HCT116 (cell line): ENCODE data around the gene SEMA6A. TPM values are rescaled to one million over a fixed set of nuclear protein-coding genes. Genes with fewer than 3 reads are reported as not detected.

Experiments
- ATAC-seq: fragments of 200-7000 bp; cut with Tn5 transposase; 2 replicates; pipeline ENCODE4 v1.9.1; 2020; ENCODE audit warnings: mild to moderate bottlenecking, moderate library complexity
- BruUV-seq: library from RNA; stranded (reverse); fragments of 400-500 nt; replicated peaks from 2 replicates; lab custom pipeline; 2021; lab: Mats Ljungman, UMichigan
- CTCF ChIA-PET: fragments of 300-600 bp; sonication (Branson Sonifier 250); formaldehyde crosslinking; loops from one replicate; lab custom pipeline; 2021; ENCODE audit warnings: antibody characterized with exemption; lab: Charles Lee
- POLR2A ChIA-PET: fragments of 300-600, 350-600 bp; sonication (Branson Sonifier 250); formaldehyde crosslinking; loops from one replicate; lab custom pipeline; 2021; ENCODE audit warnings: antibody characterized with exemption; lab: Charles Lee
- RAD21 ChIA-PET, 2 experiments: fragments of 300-600 bp; sonication (Branson Sonifier 250); formaldehyde crosslinking; loops; one replicate each; lab custom pipeline; 2023; ENCODE audit warnings: low total read pairs in 2 of 2; ENCODE audit not compliant: uncharacterized antibody in 2 of 2, unreplicated experiment in 2 of 2, low non-redundant PET in 1 of 2; lab: Charles Lee
- DNase-seq: peaks from one replicate; pipeline ENCODE4 v3.0.0-alpha.2; 2010; ENCODE audit warnings: low read depth, low spot score
- H2AFZ ChIP-seq: fragments of 200-600 bp; shearing (Covaris generic), sonication (generic); 2 replicates; pipeline ENCODE4 v1.6.1; 2017; ENCODE audit warnings: low read depth, mixed run types, mixed read lengths, antibody characterized with exemption, low read length; ENCODE audit not compliant: poor library complexity, severe bottlenecking
- H3K27ac ChIP-seq: 2 replicates; pipeline ENCODE4 v1.5.1; 2012; ENCODE audit warnings: low read depth, low read length
- H3K27me3 ChIP-seq: fragments of 200-600 bp; sonication (generic); 2 replicates; pipeline ENCODE4 v1.6.1; 2016; ENCODE audit warnings: mixed run types, low read length, mixed read lengths; ENCODE audit not compliant: insufficient read depth
- H3K36me3 ChIP-seq, 2 experiments: fragments of 200-500 bp in 1 of 2; fragments of 200-600 bp in 1 of 2; sonication (Bioruptor generic) in 1 of 2; sonication (generic) in 1 of 2; 2 replicates each; pipeline versions ENCODE4 v1.5.1 to v1.6.1; 2014 to 2016; ENCODE audit warnings: low read length in 2 of 2, inconsistent platforms in 1 of 2, mixed read lengths in 1 of 2, mixed run types in 1 of 2; ENCODE audit not compliant: insufficient read depth in 2 of 2, control insufficient read depth in 1 of 2
- H3K4me1 ChIP-seq, 2 experiments: fragments of 200-600 bp in 1 of 2; sonication (generic) in 1 of 2; 2 replicates each; pipeline versions ENCODE4 v1.5.1 to v1.6.1; 2012 to 2017; ENCODE audit warnings: low read length in 2 of 2, inconsistent platforms in 1 of 2, mild to moderate bottlenecking in 1 of 2, mixed read lengths in 1 of 2, mixed run types in 1 of 2, moderate library complexity in 1 of 2; ENCODE audit not compliant: insufficient read depth in 2 of 2, control insufficient read depth in 1 of 2
- H3K4me2 ChIP-seq: fragments of 200-600 bp; sonication (generic); 2 replicates; pipeline ENCODE4 v1.6.1; 2017; ENCODE audit warnings: mixed run types, low read length, mixed read lengths
- H3K4me3 ChIP-seq, 2 experiments: fragments of 200-600 bp in 1 of 2; sonication (generic) in 1 of 2; replicated peaks in 1 of 2; 2 replicates each; pipeline ENCODE4 v1.5.1; 2011 to 2016; ENCODE audit warnings: low read length in 2 of 2, control low read depth in 1 of 2, low read depth in 1 of 2, mild to moderate bottlenecking in 1 of 2, mixed read lengths in 1 of 2, mixed run types in 1 of 2
- H3K79me2 ChIP-seq: fragments of 200-600 bp; sonication (generic); 2 replicates; pipeline ENCODE4 v1.6.1; 2017; ENCODE audit warnings: mild to moderate bottlenecking, mixed run types, low read length, moderate library complexity, mixed read lengths; ENCODE audit not compliant: insufficient read depth
- H3K9ac ChIP-seq: fragments of 200-600 bp; sonication (generic); 2 replicates; pipeline ENCODE4 v1.6.1; 2016; ENCODE audit warnings: low read length, mixed read lengths
- H3K9me2 ChIP-seq: fragments of 200-600 bp; sonication (generic), shearing (Covaris generic); 2 replicates; pipeline ENCODE4 v1.6.1; 2017; ENCODE audit warnings: mixed run types, mild to moderate bottlenecking, moderate library complexity; ENCODE audit not compliant: insufficient read depth
- H3K9me3 ChIP-seq, 2 experiments: fragments of 200-500 bp in 1 of 2; fragments of 200-600 bp in 1 of 2; sonication (Bioruptor generic) in 1 of 2; sonication (generic) in 1 of 2; 2 replicates each; pipeline ENCODE4 v1.6.1; 2014 to 2017; ENCODE audit warnings: low read length in 2 of 2, mixed read lengths in 2 of 2, inconsistent platforms in 1 of 2, low read depth in 1 of 2, mild to moderate bottlenecking in 1 of 2, mixed run types in 1 of 2, moderate library complexity in 1 of 2; ENCODE audit not compliant: control insufficient read depth in 1 of 2, insufficient read depth in 1 of 2
- H4K20me1 ChIP-seq: fragments of 200-600 bp; sonication (generic), shearing (Covaris generic); 2 replicates; pipeline ENCODE4 v1.6.1; 2017; ENCODE audit warnings: mixed run types, mild to moderate bottlenecking, moderate library complexity; ENCODE audit not compliant: insufficient read depth
- CTCF ChIP-seq, 3 experiments: fragments of 200-600 bp in 1 of 3; sonication (generic) in 1 of 3; IDR thresholded peaks in 2 of 3; conservative IDR thresholded peaks in 1 of 3; 2 replicates each; pipeline ENCODE4 v1.5.1; 2012 to 2017; ENCODE audit warnings: low read depth in 2 of 3, low read length in 2 of 3, antibody characterized with exemption in 1 of 3, borderline replicate concordance in 1 of 3, control low read depth in 1 of 3, mild to moderate bottlenecking in 1 of 3, mixed read lengths in 1 of 3, mixed run types in 1 of 3, moderate library complexity in 1 of 3; ENCODE audit not compliant: insufficient read depth in 1 of 3
- ELF1 ChIP-seq: IDR thresholded peaks from 2 replicates; pipeline ENCODE4 v1.6.1; 2012; ENCODE audit warnings: low read depth, borderline replicate concordance
- EZH2phosphoT487 ChIP-seq: fragments of 200-600 bp; IDR thresholded peaks from 2 replicates; pipeline ENCODE4 v1.6.1; 2018; ENCODE audit warnings: antibody characterized with exemption, borderline replicate concordance
- JUND ChIP-seq: IDR thresholded peaks from 2 replicates; pipeline ENCODE4 v1.6.1; 2012
- MAX ChIP-seq: IDR thresholded peaks from 2 replicates; pipeline ENCODE4 v1.6.1; 2012
- POLR2A ChIP-seq: IDR thresholded peaks from 2 replicates; pipeline ENCODE4 v1.7.0; 2011; ENCODE audit warnings: borderline replicate concordance; ENCODE audit not compliant: insufficient read depth, insufficient read length; ENCODE audit errors: extremely low read depth
- SP1 ChIP-seq: IDR thresholded peaks from 2 replicates; pipeline ENCODE4 v1.6.1; 2012; ENCODE audit warnings: low read depth
- SRF ChIP-seq: IDR thresholded peaks from 2 replicates; pipeline ENCODE4 v1.6.1; 2012; ENCODE audit warnings: low read depth
- ZBTB33 ChIP-seq: IDR thresholded peaks from 2 replicates; pipeline ENCODE4 v1.6.1; 2011; ENCODE audit warnings: mild to moderate bottlenecking, low read length, moderate library complexity; ENCODE audit not compliant: insufficient replicate concordance; ENCODE audit errors: extremely low read depth
- ZFX ChIP-seq: fragments of 450-650 bp; IDR thresholded peaks from 2 replicates; pipeline ENCODE4 v1.6.1; 2017
- ZNF274 ChIP-seq: fragments of 200-500 bp; sonication (Bioruptor generic); IDR thresholded peaks from 2 replicates; pipeline ENCODE4 v1.6.1; 2014; ENCODE audit warnings: mild to moderate bottlenecking, low read depth, low read length, inconsistent platforms
- intact Hi-C: fragments of 100-400 bp; cut with micrococcal nuclease; formaldehyde crosslinking; loops from 2 replicates; pipeline ENCODE4 v1.10.0; 2022
- total RNA-seq: library from RNA; stranded (reverse); gene quantifications from one replicate; pipeline ENCODE4 v1.2.1, GENCODE V29; 2021; ENCODE audit not compliant: unreplicated experiment

Gene SEMA6A
- total RNA-seq, 1 experiment from 2014 or later, result 6.7 TPM

- no peak for TF ChIP-seq CTCF (IDR thresholded peaks at IDR 0.05 in 2 of 3, conservative IDR thresholded peaks at IDR 0.05 in 1 of 3; ENCODE audit: borderline replicate concordance in 1 of 3, insufficient read depth in 1 of 3, low read depth in 2 of 3, low read length in 2 of 3)
- TF ChIP-seq ZFX, result no peak
- TF ChIP-seq SRF, result no peak
- TF ChIP-seq, all 23 proteins: peak for 0
These were observed 155.4 kb downstream of the SEMA6A start (continued) for GRCh38 chr5:116419258-116419657.

GRCh38 chr5:116418774-116419173 lies 155.8 kb downstream of the SEMA6A start:
- no peak for TF ChIP-seq MAX
- intact Hi-C loops, result no loop called here
- Histone ChIP-seq H3K27me3 (no peaks in the 10 kb centered on the region), H3K36me3 (no peaks in the 10 kb centered on the region; a peak in 1 of 4 replicates), H3K27ac (no peak overlapping the region), H3K9me3 (no peaks in the 10 kb centered on the region), H3K9ac (no peak overlapping the region), H3K4me2 (no peak overlapping the region), H4K20me1 (no peaks in the 10 kb centered on the region), H3K4me3 (no peak overlapping the region), H3K79me2 (no peaks in the 10 kb centered on the region), H3K4me1 (no peaks in the 10 kb centered on the region), H3K9me2 (no peaks in the 10 kb centered on the region), H2AFZ (no peak overlapping the region)
- ChIA-PET CTCF (no interaction called here), RAD21 (no interaction called here), POLR2A (no interaction called here)
- ATAC-seq (no peak), DNase-seq (no peak)
- BruUV-seq, result no TSS peak

- H2AFZ ChIP-seq, result no peak overlapping the region
- BruUV-seq, result no TSS peak
- H3K9ac ChIP-seq, result no peak overlapping the region
- ATAC-seq (no peak), DNase-seq (no peak)
- H3K4me2 ChIP-seq, result no peak overlapping the region
- no peaks in the 10 kb centered on the region for H3K9me2 ChIP-seq
- no peak overlapping the region for H3K27ac ChIP-seq
- no peaks in the 10 kb centered on the region for H3K27me3 ChIP-seq
- no peak overlapping the region for H3K4me3 ChIP-seq
- no peaks in the 10 kb centered on the region for H4K20me1 ChIP-seq
- intact Hi-C loops, result no loop called here
- H3K36me3 ChIP-seq, result no peaks in the 10 kb centered on the region; a peak in 1 of 4 replicates
- H3K9me3 ChIP-seq, result no peaks in the 10 kb centered on the region
- no peaks in the 10 kb centered on the region for H3K79me2 ChIP-seq
- H3K4me1 ChIP-seq, result no peaks in the 10 kb centered on the region
- ChIA-PET RAD21 (no interaction called here), CTCF (no interaction called here), POLR2A (no interaction called here)
- TF ChIP-seq JUND (no peak), ELF1 (no peak), EZH2phosphoT487 (no peak), POLR2A (no peak), ZBTB33 (no peak), MAX (no peak), SP1 (no peak), ZNF274 (no peak), CTCF (IDR thresholded peaks at IDR 0.05 in 2 of 3, conservative IDR thresholded peaks at IDR 0.05 in 1 of 3; ENCODE audit: borderline replicate concordance in 1 of 3, insufficient read depth in 1 of 3, low read depth in 2 of 3, low read length in 2 of 3) (no peak)
These were observed 156.6 kb downstream of the SEMA6A start for GRCh38 chr5:116418016-116418415.
